Gastrocnemius medialis (tissue), 4 donors: Measurements from ENCODE around the gene GAPVD1. TPM values are rescaled to one million over a fixed set of nuclear protein-coding genes. Genes with fewer than 3 reads are reported as not detected.
A peak's percentile ranks its signal among the peaks of the same experiment; 100 is the strongest.
"Not testable (repeated sequence)": the region's sequence is repeated elsewhere in the genome, so short reads cannot be mapped to it uniquely, and the experiment has no call there.

Experiments
- ATAC-seq, 2 donors: fragments of 150-250 bp; one replicate each; pipeline ENCODE4 v1.9.1; 2016
- DNase-seq, 2 donors: peaks; one replicate each; pipeline ENCODE4 v3.0.0-alpha.2; 2019
- H3K27ac ChIP-seq, 4 donors: fragments of 200-600 bp; sonication (generic); 1 replicate in 1 of 4; 2 replicates in 3 of 4; pipeline ENCODE4 v1.5.1; 2016 to 2018; ENCODE audit warnings: mild to moderate bottlenecking in 2 of 4, moderate library complexity in 1 of 4
- H3K27me3 ChIP-seq, 3 donors: fragments of 200-600 bp; sonication (generic) in 2 of 3; 1 replicate in 1 of 3; 2 replicates in 2 of 3; pipeline versions ENCODE4 v1.5.1 to v1.6.0; 2016 to 2019; ENCODE audit warnings: mild to moderate bottlenecking in 1 of 3, moderate library complexity in 1 of 3
- H3K36me3 ChIP-seq, 2 donors: fragments of 200-600 bp; sonication (generic) in 1 of 2; one replicate each; pipeline ENCODE4 v1.5.1; 2017 to 2018
- H3K4me1 ChIP-seq, 2 donors: fragments of 200-600 bp; sonication (generic) in 1 of 2; one replicate each; pipeline ENCODE4 v1.5.1; 2016 to 2017; ENCODE audit warnings: mild to moderate bottlenecking in 2 of 2
- H3K4me3 ChIP-seq, 4 donors: fragments of 200-600 bp; sonication (generic) in 3 of 4; 1 replicate in 1 of 4; 2 replicates in 3 of 4; pipeline ENCODE4 v1.5.1; 2016 to 2019; ENCODE audit warnings: mild to moderate bottlenecking in 2 of 4
- H3K9me3 ChIP-seq, 3 donors: fragments of 200-600 bp; sonication (generic) in 2 of 3; 1 replicate in 1 of 3; 2 replicates in 2 of 3; pipeline ENCODE4 v1.5.1; 2016 to 2019
- CTCF ChIP-seq, 5 experiments: fragments of 450-650 bp in 3 of 5; fragments of 200-600 bp in 2 of 5; sonication (generic) in 2 of 5; IDR thresholded peaks in 4 of 5; conservative IDR thresholded peaks in 1 of 5; 1 replicate in 4 of 5; 2 replicates in 1 of 5; pipeline ENCODE4 v1.5.1; 2016 to 2019; ENCODE audit warnings: antibody characterized with exemption in 5 of 5, mild to moderate bottlenecking in 3 of 5, moderate library complexity in 3 of 5
- POLR2A ChIP-seq, 2 donors: fragments of 450-650 bp; IDR thresholded peaks; one replicate each; pipeline ENCODE4 v1.6.1; 2017; ENCODE audit warnings: antibody characterized with exemption in 2 of 2, mild to moderate bottlenecking in 2 of 2, moderate library complexity in 2 of 2
- in situ Hi-C, 4 donors: fragments of 200-750 bp; cut with MboI; loops; one replicate each; pipeline versions ENCODE4 v1.15.0 to v1.8.0; 2017; ENCODE audit warnings: low sequenced_read_pairs in 4 of 4
- intact Hi-C: fragments of 100-400 bp; cut with DNase I; formaldehyde crosslinking; loops from one replicate; pipeline ENCODE4 v1.15.1; 2023; ENCODE audit warnings: low total_unique reads
- total RNA-seq, 4 donors: library from RNA; depleted of rRNA; stranded (reverse); fragments of >200 nt; gene quantifications; one replicate each; pipeline versions ENCODE4 v1.1.0 to v1.2.3, GENCODE V29; 2016

Gene GAPVD1
- total RNA-seq, 4 donors from 2014 or later = 46.9 to 66.8 (median 53.6) TPM

- no peak for DNase-seq
- Histone ChIP-seq H3K36me3 (no peaks in the 10 kb centered on the region), H3K27ac (peak overlapping the region; percentile 84 to 97 (median 94)), H3K9me3 (no peaks in the 10 kb centered on the region), H3K27me3 (no peaks in the 10 kb centered on the region), H3K4me3 (peak overlapping the region; percentile 91 to 99 (median 98)), H3K4me1 (peaks cover 27% of the 10 kb centered on the region in 2 donors)
- no peak for ATAC-seq
- TF ChIP-seq POLR2A (IDR thresholded peaks at IDR 0.05) (no peak), CTCF (IDR thresholded peaks at IDR 0.05 in 4 of 5, conservative IDR thresholded peaks at IDR 0.05 in 1 of 5) (no peak)
- intact Hi-C loops = loop anchor here (5.0 kb wide), 1 partner anchor 320 kb away; the partner anchor contains the start of gene GOLGA1
- in situ Hi-C loops = no loop called here
These were observed 817 bp downstream of the GAPVD1 start for GRCh38 chr9:125262294-125262991.

GRCh38 chr9:125264068-125264467 lies 2.4 kb downstream of the GAPVD1 start:
- ATAC-seq, H3K36me3 ChIP-seq, in situ Hi-C loops, H3K9me3 ChIP-seq, H3K27me3 ChIP-seq, DNase-seq, H3K4me3 ChIP-seq: not testable (repeated sequence)
- intact Hi-C loops = loop anchor here (5.0 kb wide), 1 partner anchor 322 kb away; the partner anchor contains the start of gene GOLGA1
- peaks cover 27 to 32% of the 10 kb centered on the region in 2 donors for H3K4me1 ChIP-seq
- H3K27ac ChIP-seq = peak overlapping the region in 2 of 4 donors; percentile 47 to 93

GRCh38 chr9:125268394-125269013 lies 6.9 kb downstream of the GAPVD1 start:
- H3K9me3 ChIP-seq = no peaks in the 10 kb centered on the region
- DNase-seq (no peak), ATAC-seq (no peak)
- TF ChIP-seq POLR2A (IDR thresholded peaks at IDR 0.05) (no peak), CTCF (IDR thresholded peaks at IDR 0.05 in 4 of 5, conservative IDR thresholded peaks at IDR 0.05 in 1 of 5) (no peak)
- H3K4me1 ChIP-seq = peaks cover 27 to 28% of the 10 kb centered on the region in 2 donors
- in situ Hi-C loops (no loop called here), intact Hi-C loops (no loop called here)
- H3K27me3 ChIP-seq = no peaks in the 10 kb centered on the region
- H3K36me3 ChIP-seq = peaks cover 0 to 3% of the 10 kb centered on the region in 2 donors
- H3K4me3 ChIP-seq = no peak overlapping the region
- H3K27ac ChIP-seq = no peak overlapping the region

- Histone ChIP-seq H3K9me3 (no peaks in the 10 kb centered on the region), H3K27me3 (no peaks in the 10 kb centered on the region), H3K27ac (no peak overlapping the region), H3K4me1 (peaks cover 23% of the 10 kb centered on the region in 2 donors), H3K4me3 (no peak overlapping the region), H3K36me3 (peaks cover 0 to 3% of the 10 kb centered on the region in 2 donors)
- ATAC-seq (no peak), DNase-seq (no peak)
- no peak for TF ChIP-seq POLR2A (IDR thresholded peaks at IDR 0.05)
- no peak for TF ChIP-seq CTCF (IDR thresholded peaks at IDR 0.05 in 4 of 5, conservative IDR thresholded peaks at IDR 0.05 in 1 of 5)
- in situ Hi-C loops (no loop called here), intact Hi-C loops (no loop called here)
These were observed 7.4 kb downstream of the GAPVD1 start for GRCh38 chr9:125269014-125269397.

- DNase-seq = no peak
- no peak for ATAC-seq
- TF ChIP-seq CTCF (IDR thresholded peaks at IDR 0.05 in 4 of 5, conservative IDR thresholded peaks at IDR 0.05 in 1 of 5) = no peak
- no peak for TF ChIP-seq POLR2A (IDR thresholded peaks at IDR 0.05)
- in situ Hi-C loops = no loop called here
- intact Hi-C loops = no loop called here
- no peak overlapping the region for H3K4me3 ChIP-seq
- H3K27me3 ChIP-seq = no peaks in the 10 kb centered on the region
- peaks cover 0 to 3% of the 10 kb centered on the region in 2 donors for H3K36me3 ChIP-seq
- peaks cover 21 to 23% of the 10 kb centered on the region in 2 donors for H3K4me1 ChIP-seq
- H3K9me3 ChIP-seq = no peaks in the 10 kb centered on the region
- no peak overlapping the region for H3K27ac ChIP-seq
These were observed 9.5 kb downstream of the GAPVD1 start for GRCh38 chr9:125271081-125271480.
